Endometrial microvascular endothelial cells (primary cell): Measurements from ENCODE around the gene BNC1. TPM values are rescaled to one million over a fixed set of nuclear protein-coding genes. Genes with fewer than 3 reads are reported as not detected.

Experiments
- in situ Hi-C: cut with HindIII; loops from 2 replicates; pipeline ENCODE4 v1.10.0; 2017; ENCODE audit warnings: low sequenced_read_pairs, low pct_unique_long_range_greater_than_20kb; ENCODE audit errors: inconsistent ontology term
- total RNA-seq: library from RNA; depleted of rRNA; stranded (reverse); fragments of >200 nt; gene quantifications from one replicate; pipeline ENCODE4 v1.2.3, GENCODE V29; 2015; ENCODE audit errors: inconsistent ontology term

Gene BNC1
- 3.3 TPM for total RNA-seq

DNA sequence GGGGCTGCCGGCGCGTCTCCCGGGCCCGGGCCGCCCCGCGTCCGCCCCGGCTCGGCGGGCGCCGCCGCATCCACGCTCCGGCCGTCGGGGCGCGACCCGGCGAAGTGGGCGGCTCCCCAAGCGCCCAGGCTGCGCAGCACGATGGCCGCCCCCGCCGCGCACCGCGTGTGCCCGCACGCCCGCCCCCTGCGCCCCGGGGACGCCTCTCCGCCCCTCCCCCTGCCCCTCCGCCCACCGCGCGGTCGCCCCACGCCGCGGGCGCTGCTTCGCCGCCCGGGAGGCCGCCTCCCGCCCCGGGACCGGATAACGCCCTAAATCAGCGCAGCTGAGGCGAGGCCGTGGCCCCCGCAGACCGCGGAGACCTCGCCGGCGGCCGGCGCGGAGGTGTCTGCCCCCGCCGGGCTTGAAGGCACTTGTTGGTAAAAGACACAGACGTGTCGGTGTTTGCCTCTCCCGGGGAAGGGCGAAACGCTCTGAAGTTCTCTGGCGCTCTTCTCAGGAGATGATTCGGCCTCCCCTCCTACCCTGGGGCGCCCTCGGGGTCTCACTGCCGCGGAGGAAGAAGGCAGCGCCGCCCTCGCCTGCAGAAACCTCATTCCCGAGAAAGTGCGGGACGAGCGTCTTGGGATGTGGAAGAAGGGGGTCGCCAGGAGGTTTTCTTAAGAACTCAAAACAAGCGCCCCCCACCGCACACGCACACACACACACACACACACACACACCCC lies at the start of gene BNC1:
BNC1 (minus strand) TSS at position 106 of the 725 bp plus-strand sequence; CDS start at position 70, 36 bp downstream.
- in situ Hi-C loops, result no loop called here

DNA sequence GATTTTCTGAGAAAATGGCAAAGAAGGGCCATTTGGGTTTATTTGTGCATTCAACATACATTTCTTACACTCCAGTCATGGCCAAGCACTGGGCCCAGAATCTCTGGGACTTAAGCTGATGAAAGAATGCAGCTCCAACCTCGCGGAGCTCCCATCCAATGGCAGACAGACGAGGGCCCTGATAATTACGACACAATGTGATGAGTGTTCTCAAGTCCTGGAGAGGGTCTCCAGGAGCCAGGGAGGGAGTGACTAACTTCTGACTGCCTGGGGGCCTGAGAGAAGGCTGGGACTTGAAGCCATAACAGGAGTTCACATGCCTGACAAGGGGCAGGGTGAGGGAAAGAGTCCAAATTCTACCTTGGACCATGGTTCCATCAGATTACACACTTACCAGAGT lies 42.6 kb upstream of the BNC1 start:
- in situ Hi-C loops, result no loop called here

DNA sequence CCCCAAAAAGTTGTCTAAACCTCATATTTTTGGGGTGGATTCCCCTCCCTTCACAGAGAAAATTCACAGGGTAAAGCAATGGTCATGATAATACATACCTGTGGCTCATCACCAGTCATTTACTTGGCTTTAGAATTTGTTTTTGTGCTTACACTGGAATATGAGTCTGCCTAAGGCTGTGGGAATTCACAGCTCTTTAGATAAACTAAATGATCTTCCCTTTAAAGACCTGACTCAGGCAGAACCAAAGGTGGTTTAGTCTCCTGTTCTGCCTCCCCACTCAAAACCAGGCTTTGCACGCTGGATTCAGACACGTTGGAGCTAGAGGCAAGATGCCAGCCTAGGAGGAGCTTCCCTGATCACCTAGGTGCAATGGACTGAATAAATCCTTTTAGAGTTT lies 40.3 kb upstream of the BNC1 start:
- in situ Hi-C loops, result no loop called here

GRCh38 chr15:83323296-83323711 lies 38.8 kb upstream of the BNC1 start:
- in situ Hi-C loops, result no loop called here

DNA sequence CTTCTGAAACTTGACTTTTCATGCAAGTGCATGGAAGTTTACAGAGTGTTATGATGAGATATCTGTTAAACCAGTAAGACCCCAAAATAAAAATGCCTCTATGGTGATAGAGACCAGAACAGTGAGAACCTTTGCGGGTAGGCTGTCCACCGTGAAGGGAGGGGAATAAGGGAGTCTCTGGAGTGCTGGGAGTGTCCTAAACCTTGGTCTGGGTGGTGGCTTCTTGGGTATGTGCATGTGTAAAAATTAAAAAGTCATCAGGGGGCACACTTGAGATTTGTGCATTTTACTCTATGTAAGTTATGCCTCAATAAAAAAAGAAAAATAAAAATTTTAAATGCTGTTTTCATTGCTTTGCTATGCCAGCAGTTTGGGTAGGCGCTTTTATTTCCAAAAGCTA lies 38.2 kb upstream of the BNC1 start:
- in situ Hi-C loops, result no loop called here

DNA sequence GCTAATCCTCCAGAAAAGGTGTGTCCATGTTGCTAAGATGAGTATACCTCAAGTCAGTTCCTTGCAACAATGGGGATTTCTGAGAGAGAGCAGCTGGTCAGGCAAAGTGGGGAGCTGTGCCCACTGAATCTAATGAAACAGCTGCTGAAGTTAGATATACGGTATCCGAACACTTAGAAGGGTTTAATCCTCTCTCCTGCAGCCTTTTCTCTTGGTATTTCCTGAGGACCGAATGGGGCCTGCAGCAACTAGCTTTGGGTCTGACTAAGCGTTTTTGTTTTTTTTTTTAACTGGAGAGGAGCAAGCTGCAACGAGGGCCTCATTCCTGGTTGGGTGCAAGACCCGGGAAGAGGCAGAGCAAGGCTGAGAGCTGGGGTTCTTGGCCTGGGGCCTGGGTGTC lies 37.6 kb upstream of the BNC1 start:
- in situ Hi-C loops, result no loop called here

DNA sequence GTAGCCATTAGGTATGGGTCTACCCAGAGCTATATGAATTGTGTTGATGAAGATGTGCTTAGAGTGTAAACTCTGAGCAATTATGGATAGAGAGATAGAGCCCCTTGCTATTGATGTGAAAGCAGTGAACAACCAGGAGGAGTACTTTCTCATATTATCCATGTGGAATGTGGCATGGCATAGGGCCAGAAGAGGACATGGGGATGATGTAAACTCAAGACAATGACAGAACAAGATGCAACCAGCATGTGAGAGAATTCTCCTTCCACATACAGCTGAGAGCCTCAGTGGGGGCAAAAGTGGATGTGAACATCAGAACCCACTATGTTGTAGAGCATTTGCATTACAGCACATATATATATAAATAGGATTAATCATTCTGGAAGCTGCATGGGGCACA lies 36.4 kb upstream of the BNC1 start:
- in situ Hi-C loops, result no loop called here

- in situ Hi-C loops, result no loop called here
Observed at GRCh38 chr15:83320404-83320803, 35.9 kb upstream of the BNC1 start.

DNA sequence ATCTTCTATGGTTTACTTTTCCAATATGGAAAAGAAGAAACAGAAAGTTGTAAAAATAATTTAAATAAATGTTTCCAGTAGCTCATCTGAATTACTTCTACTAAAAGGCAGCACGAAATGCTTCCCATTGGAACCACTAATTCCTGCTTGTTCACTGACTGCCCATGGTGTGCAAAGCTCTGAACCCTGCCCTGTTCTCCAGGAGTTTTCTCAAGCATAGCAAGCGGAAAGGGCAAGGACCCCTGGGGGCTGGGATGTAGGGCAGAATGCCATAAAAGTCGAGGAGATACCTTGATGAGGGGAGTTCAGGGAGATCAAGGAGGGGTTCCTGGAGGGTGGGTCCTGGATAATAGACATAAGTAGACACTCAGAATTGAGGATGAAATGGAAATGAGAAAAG lies 35.3 kb upstream of the BNC1 start:
- in situ Hi-C loops, result no loop called here

GRCh38 chr15:83318861-83319415 lies 34.5 kb upstream of the BNC1 start:
- in situ Hi-C loops, result no loop called here

DNA sequence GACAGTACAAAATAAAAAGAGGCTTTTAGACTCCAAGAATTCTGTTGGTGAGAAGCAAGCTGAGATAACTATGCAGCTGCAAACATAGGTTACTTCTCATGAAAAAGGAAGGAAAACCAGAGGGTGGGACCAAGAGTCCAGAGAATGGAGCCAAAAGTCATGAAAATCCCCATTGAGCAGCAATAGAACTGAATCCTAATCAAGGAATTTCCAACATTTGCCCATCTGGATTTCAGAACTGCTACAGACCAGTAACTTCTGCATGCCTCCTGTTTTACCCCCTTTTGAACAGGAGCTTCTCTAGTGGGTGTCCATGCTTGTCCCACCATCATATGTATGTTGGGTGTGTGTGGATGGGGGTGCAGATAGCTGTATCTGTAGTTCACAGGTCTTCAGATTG lies 33.6 kb upstream of the BNC1 start:
- in situ Hi-C loops, result no loop called here

GRCh38 chr15:83312071-83312470 lies 27.6 kb upstream of the BNC1 start:
- in situ Hi-C loops, result no loop called here

GRCh38 chr15:83310521-83311456 lies 26.3 kb upstream of the BNC1 start:
- in situ Hi-C loops, result no loop called here

DNA sequence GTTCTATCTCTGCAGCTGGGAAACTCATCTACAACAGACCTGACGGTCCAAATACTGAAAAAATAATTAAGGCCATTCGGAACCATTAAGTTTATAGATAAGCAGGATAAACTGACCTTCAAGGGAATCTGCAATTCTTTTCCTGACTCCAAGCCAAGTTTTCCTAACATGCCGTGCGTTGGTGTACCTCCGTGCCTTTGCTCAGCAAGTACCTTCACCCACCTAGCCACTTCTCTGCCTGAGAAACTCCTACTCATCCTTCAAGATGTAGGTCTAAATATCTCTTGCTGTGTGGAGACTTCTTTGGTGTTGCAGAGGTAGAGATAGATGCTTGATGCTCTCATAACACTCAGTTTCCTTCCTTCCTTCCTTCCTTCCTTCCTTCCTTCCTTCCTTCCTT lies 24.2 kb upstream of the BNC1 start:
- in situ Hi-C loops, result no loop called here

GRCh38 chr15:83306561-83306960 lies 22.1 kb upstream of the BNC1 start:
- in situ Hi-C loops, result no loop called here

GRCh38 chr15:83305704-83306291 lies 21.3 kb upstream of the BNC1 start:
- in situ Hi-C loops, result no loop called here

- in situ Hi-C loops, result no loop called here
Observed at GRCh38 chr15:83304861-83305703, 20.6 kb upstream of the BNC1 start.

DNA sequence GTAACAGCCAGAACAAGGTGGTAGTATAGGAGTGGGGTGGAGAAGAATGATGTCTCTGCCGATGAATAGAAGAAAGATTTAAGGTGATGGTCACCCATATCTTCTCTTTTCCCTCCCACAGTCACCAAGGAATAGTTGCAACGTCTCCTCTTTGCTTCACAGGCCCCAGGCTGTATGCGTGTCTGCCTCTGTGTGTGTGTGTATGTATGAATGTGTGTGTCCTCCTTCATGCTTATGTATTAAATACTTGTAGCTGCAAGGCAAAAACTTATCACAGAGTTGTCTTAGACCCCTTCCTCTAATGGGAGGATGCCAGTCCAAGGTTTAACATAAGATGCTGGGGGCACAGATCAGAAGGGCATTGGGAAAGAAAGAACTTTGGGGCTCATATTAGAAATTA lies 19.1 kb upstream of the BNC1 start:
- in situ Hi-C loops, result no loop called here

DNA sequence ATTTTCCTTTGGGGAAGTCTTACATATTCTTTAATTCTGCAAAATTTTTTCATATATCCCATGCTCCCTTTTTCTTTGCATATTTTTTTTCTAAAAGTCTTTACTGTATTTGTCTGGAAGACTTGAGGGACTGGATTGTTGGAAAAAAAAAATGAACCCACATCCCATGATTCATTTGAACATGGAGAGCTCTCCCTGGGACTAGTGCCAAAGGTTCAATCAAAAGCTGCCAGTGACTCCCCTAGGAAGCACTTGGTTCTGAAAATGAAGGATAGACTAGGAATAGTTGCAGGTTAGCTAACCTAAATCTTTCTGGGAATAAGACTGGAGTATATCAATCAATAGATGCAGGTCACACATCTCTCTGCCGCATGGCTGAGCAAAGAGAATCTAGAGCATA lies 16.4 kb upstream of the BNC1 start:
- in situ Hi-C loops, result no loop called here
